GM12878 (cell line): ENCODE data around the gene ELAVL3. TPM values are rescaled to one million over a fixed set of nuclear protein-coding genes. Genes with fewer than 3 reads are reported as not detected.

ENCODE experiments used
- CBX3 ChIP-seq: fragments of 200-600 bp; sonication (generic); IDR thresholded peaks from 2 replicates; pipeline ENCODE4 v1.6.1; 2016; ENCODE audit warnings: low read depth, borderline replicate concordance
- CEBPB ChIP-seq, 2 experiments: fragments of 150-350 bp in 1 of 2; IDR thresholded peaks; 2 replicates each; pipeline ENCODE4 v1.6.1; 2012 to 2014; ENCODE audit warnings: low read depth in 2 of 2, low read length in 2 of 2, borderline replicate concordance in 1 of 2, inconsistent platforms in 1 of 2
- EP300 ChIP-seq, 2 experiments: fragments of 150-350 bp in 1 of 2; IDR thresholded peaks; 2 replicates each; pipeline ENCODE4 v1.6.1; 2011 to 2012; ENCODE audit warnings: low read depth in 2 of 2, low read length in 2 of 2, borderline replicate concordance in 1 of 2, improper control_type of control experiment in 1 of 2, inconsistent platforms in 1 of 2; ENCODE audit not compliant: control insufficient read depth in 1 of 2
- HDAC2 ChIP-seq: fragments of 200-600 bp; sonication (generic); IDR thresholded peaks from 2 replicates; pipeline ENCODE4 v1.6.1; 2017
- IKZF1 ChIP-seq: fragments of 450-650 bp; conservative IDR thresholded peaks from 2 replicates; pipeline ENCODE4 v1.6.1; 2017; ENCODE audit warnings: antibody characterized with exemption, mild to moderate bottlenecking
- IRF4 ChIP-seq: IDR thresholded peaks from 2 replicates; pipeline ENCODE4 v1.6.1; 2011; ENCODE audit warnings: low read depth, low read length
- KLF5 ChIP-seq: fragments of 450-650 bp; IDR thresholded peaks from 2 replicates; pipeline ENCODE4 v1.6.1; 2014; ENCODE audit warnings: mild to moderate bottlenecking; ENCODE audit not compliant: partially characterized antibody
- LARP7 ChIP-seq: fragments of 450-650 bp; IDR thresholded peaks from 2 replicates; pipeline ENCODE4 v1.6.1; 2017; ENCODE audit warnings: mild to moderate bottlenecking
- MXI1 ChIP-seq: fragments of 150-350 bp; IDR thresholded peaks from 2 replicates; pipeline ENCODE4 v1.6.1; 2011; ENCODE audit warnings: low read depth, mild to moderate bottlenecking, inconsistent platforms, low read length, improper control_type of control experiment
- NFIC ChIP-seq: IDR thresholded peaks from 2 replicates; pipeline ENCODE4 v1.6.1; 2012; ENCODE audit warnings: low read depth, mild to moderate bottlenecking, inconsistent platforms, low read length, moderate library complexity
- PML ChIP-seq: IDR thresholded peaks from 2 replicates; pipeline ENCODE4 v1.6.1; 2012; ENCODE audit warnings: low read length, inconsistent platforms
- POLR2A ChIP-seq: IDR thresholded peaks from 2 replicates; pipeline ENCODE4 v1.6.1; 2011; ENCODE audit warnings: low read depth, mild to moderate bottlenecking, low read length
- POLR2AphosphoS2 ChIP-seq: IDR thresholded peaks from 2 replicates; pipeline ENCODE4 v1.6.1; 2011; ENCODE audit warnings: low read depth, mild to moderate bottlenecking, low read length, improper control_type of control experiment, moderate library complexity
- SMAD5 ChIP-seq: IDR thresholded peaks from 2 replicates; pipeline ENCODE4 v1.6.1; 2016; ENCODE audit warnings: antibody characterized with exemption, low read depth
- SMC3 ChIP-seq: IDR thresholded peaks from 2 replicates; pipeline ENCODE4 v1.6.1; 2011; ENCODE audit warnings: low read length, improper control_type of control experiment, borderline replicate concordance
- SUZ12 ChIP-seq: fragments of 200-600 bp; sonication (generic); IDR thresholded peaks from one replicate; pipeline ENCODE4 v1.6.1; 2018; ENCODE audit warnings: antibody characterized with exemption, mild to moderate bottlenecking; ENCODE audit not compliant: unreplicated experiment
- TBL1XR1 ChIP-seq: IDR thresholded peaks from 2 replicates; pipeline ENCODE4 v1.6.1; 2012; ENCODE audit warnings: low read depth, low read length, improper control_type of control experiment
- TCF12 ChIP-seq: IDR thresholded peaks from 2 replicates; pipeline ENCODE4 v1.6.1; 2011; ENCODE audit warnings: low read depth, mild to moderate bottlenecking, low read length
- TCF3 ChIP-seq: IDR thresholded peaks from 2 replicates; pipeline ENCODE4 v1.6.1; 2012; ENCODE audit warnings: low read depth, mild to moderate bottlenecking, low read length, borderline replicate concordance; ENCODE audit not compliant: insufficient read depth
- WRNIP1 ChIP-seq: IDR thresholded peaks from 2 replicates; pipeline ENCODE4 v1.6.1; 2011; ENCODE audit warnings: low read depth, low read length, improper control_type of control experiment, borderline replicate concordance
- YY1 ChIP-seq: IDR thresholded peaks from 2 replicates; pipeline ENCODE4 v1.6.1; 2011; ENCODE audit warnings: low read depth, mild to moderate bottlenecking, low read length
- ZBED1 ChIP-seq: IDR thresholded peaks from 2 replicates; pipeline ENCODE4 v1.6.1; 2016; ENCODE audit warnings: borderline replicate concordance
- polyA plus RNA-seq, 11 experiments: library from polyadenylated mRNA; depleted of rRNA in 4 of 11; unstranded in 6 of 11; stranded (reverse) in 5 of 11; fragments of >200 nt; fragmentation: Nextera tagmentation in 4 of 11; fragmentation: Illumina TruSeq in 1 of 11; extraction: Ambion mirVana in 4 of 11; extraction: Trizol in 1 of 11; gene quantifications; 1 replicate in 1 of 11; 2 replicates in 10 of 11; pipeline versions ENCODE4 v1.2.1 to v1.2.3, GENCODE V29; 2011 to 2016; ENCODE audit warnings: inconsistent platforms in 2 of 11, missing spikeins in 2 of 11, low read depth in 1 of 11
- total RNA-seq, 4 experiments: library from RNA; depleted of rRNA in 3 of 4; stranded (reverse); fragments of >200 nt in 3 of 4; fragmentation: Illumina TruSeq in 1 of 4; extraction: Trizol in 1 of 4; gene quantifications; 2 replicates each; pipeline versions ENCODE4 v1.2.1 to v1.2.3, GENCODE V29; 2013 to 2021
- TF ChIP-seq, protein P1 (sequence below): fragments of 450-650 bp; conservative IDR thresholded peaks from 2 replicates; pipeline ENCODE4 v1.6.1; 2017; ENCODE audit warnings: mild to moderate bottlenecking, moderate library complexity
- TF ChIP-seq, protein P2 (sequence below): fragments of 450-650 bp; IDR thresholded peaks from 2 replicates; pipeline ENCODE4 v1.6.1; 2016; ENCODE audit warnings: mild to moderate bottlenecking
- TF ChIP-seq, protein P3 (sequence below): fragments of 150-350 bp; IDR thresholded peaks from 2 replicates; pipeline ENCODE4 v1.6.1; 2014; ENCODE audit warnings: mild to moderate bottlenecking, low read depth, low read length
- TF ChIP-seq, protein P4 (sequence below): fragments of 450-650 bp; IDR thresholded peaks from 2 replicates; pipeline ENCODE4 v1.6.1; 2017; ENCODE audit warnings: mild to moderate bottlenecking

ELAVL3 gene
- total and polyA plus RNA-seq, 10 of the 15 experiments (the other 5 are each of a cell fraction or from before 2014, with no cell fraction given) = under 0.01 to 0.05 (median 0.01) TPM; not detected in 7

DNA sequence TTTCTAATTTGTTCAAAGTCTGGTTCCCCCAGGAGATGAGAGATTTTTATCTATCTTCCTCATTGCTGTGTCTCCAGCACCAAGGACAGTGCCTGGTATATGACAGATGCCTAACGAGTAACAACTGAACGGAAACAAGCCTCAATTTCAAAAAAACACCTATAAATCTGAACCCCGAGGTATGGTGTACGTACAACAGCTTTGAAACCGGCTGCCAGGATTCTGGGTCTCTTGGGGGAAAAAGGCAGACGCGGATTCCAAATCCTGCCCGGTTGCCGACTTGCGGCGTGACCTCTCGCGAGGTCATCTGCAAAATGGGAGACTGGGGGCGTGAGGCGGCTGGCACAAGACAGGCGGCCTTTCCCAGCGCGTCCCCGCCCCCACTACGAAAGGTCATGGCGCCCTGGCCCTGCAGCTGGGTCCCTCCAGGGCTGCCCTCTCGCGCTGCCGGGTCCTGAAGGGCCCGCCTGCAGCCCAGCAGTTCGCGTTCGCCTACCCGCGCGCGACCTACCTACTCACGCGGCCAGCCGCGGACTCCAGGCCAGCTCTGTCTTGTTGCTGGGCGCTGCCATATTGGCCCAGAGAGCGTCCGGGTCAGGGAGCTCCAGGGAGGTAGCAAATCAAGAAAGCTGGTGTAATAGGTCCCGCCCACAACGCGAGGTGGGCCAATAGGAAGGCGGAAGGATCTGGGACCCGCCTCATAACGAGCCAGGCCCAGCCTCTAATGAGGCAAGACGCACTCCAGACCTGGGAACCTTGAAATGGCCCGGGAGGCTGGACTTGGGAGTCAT is 47.9 kb upstream of the ELAVL3 start, which contains the start of gene ECSIT (continued):
- TF ChIP-seq EP300 (IDR thresholded peaks at IDR 0.05; ENCODE audit: borderline replicate concordance in 1 of 2, control insufficient read depth in 1 of 2, low read depth in 2 of 2, low read length in 2 of 2) = no peak
- TF ChIP-seq YY1 = peak; percentile 99
- TF ChIP-seq SMC3 = no peak
- peak; percentile 87 for TF ChIP-seq POLR2A
- TF ChIP-seq CBX3 = no peak
- peak; percentile 73 for TF ChIP-seq KLF5
- TF ChIP-seq CEBPB (IDR thresholded peaks at IDR 0.05; ENCODE audit: borderline replicate concordance in 1 of 2, low read depth in 2 of 2, low read length in 2 of 2) = no peak
- TF ChIP-seq TBL1XR1 = 0 out of 2 replicates have a peak, but pooled peaks have one; percentile 38
- TF ChIP-seq PML = no peak
- peak; percentile 42; the same call in 1 of the 2 replicates for TF ChIP-seq TCF12
- TF ChIP-seq, protein P1, sequence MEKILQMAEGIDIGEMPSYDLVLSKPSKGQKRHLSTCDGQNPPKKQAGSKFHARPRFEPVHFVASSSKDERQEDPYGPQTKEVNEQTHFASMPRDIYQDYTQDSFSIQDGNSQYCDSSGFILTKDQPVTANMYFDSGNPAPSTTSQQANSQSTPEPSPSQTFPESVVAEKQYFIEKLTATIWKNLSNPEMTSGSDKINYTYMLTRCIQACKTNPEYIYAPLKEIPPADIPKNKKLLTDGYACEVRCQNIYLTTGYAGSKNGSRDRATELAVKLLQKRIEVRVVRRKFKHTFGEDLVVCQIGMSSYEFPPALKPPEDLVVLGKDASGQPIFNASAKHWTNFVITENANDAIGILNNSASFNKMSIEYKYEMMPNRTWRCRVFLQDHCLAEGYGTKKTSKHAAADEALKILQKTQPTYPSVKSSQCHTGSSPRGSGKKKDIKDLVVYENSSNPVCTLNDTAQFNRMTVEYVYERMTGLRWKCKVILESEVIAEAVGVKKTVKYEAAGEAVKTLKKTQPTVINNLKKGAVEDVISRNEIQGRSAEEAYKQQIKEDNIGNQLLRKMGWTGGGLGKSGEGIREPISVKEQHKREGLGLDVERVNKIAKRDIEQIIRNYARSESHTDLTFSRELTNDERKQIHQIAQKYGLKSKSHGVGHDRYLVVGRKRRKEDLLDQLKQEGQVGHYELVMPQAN = peak; percentile 99
- peak; percentile 38; the same call in 1 of the 2 replicates for TF ChIP-seq HDAC2
- TF ChIP-seq WRNIP1 = no peak
- no peak for TF ChIP-seq SUZ12
- peak; percentile 94 for TF ChIP-seq IKZF1
- TF ChIP-seq SMAD5 = no peak
- peak; percentile 79 for TF ChIP-seq MXI1
- TF ChIP-seq, protein P2, sequence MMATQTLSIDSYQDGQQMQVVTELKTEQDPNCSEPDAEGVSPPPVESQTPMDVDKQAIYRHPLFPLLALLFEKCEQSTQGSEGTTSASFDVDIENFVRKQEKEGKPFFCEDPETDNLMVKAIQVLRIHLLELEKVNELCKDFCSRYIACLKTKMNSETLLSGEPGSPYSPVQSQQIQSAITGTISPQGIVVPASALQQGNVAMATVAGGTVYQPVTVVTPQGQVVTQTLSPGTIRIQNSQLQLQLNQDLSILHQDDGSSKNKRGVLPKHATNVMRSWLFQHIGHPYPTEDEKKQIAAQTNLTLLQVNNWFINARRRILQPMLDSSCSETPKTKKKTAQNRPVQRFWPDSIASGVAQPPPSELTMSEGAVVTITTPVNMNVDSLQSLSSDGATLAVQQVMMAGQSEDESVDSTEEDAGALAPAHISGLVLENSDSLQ = peak; percentile 24
- TF ChIP-seq, protein P3, sequence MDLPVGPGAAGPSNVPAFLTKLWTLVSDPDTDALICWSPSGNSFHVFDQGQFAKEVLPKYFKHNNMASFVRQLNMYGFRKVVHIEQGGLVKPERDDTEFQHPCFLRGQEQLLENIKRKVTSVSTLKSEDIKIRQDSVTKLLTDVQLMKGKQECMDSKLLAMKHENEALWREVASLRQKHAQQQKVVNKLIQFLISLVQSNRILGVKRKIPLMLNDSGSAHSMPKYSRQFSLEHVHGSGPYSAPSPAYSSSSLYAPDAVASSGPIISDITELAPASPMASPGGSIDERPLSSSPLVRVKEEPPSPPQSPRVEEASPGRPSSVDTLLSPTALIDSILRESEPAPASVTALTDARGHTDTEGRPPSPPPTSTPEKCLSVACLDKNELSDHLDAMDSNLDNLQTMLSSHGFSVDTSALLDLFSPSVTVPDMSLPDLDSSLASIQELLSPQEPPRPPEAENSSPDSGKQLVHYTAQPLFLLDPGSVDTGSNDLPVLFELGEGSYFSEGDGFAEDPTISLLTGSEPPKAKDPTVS = no peak
- TF ChIP-seq LARP7 = peak; percentile 88
- TF ChIP-seq, protein P4, sequence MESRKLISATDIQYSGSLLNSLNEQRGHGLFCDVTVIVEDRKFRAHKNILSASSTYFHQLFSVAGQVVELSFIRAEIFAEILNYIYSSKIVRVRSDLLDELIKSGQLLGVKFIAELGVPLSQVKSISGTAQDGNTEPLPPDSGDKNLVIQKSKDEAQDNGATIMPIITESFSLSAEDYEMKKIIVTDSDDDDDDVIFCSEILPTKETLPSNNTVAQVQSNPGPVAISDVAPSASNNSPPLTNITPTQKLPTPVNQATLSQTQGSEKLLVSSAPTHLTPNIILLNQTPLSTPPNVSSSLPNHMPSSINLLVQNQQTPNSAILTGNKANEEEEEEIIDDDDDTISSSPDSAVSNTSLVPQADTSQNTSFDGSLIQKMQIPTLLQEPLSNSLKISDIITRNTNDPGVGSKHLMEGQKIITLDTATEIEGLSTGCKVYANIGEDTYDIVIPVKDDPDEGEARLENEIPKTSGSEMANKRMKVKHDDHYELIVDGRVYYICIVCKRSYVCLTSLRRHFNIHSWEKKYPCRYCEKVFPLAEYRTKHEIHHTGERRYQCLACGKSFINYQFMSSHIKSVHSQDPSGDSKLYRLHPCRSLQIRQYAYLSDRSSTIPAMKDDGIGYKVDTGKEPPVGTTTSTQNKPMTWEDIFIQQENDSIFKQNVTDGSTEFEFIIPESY = no peak
- no peak for TF ChIP-seq IRF4
- TF ChIP-seq ZBED1 = no peak
- no peak for TF ChIP-seq POLR2AphosphoS2
- no peak for TF ChIP-seq NFIC
- TF ChIP-seq TCF3 = 0 out of 2 replicates have a peak, but pooled peaks have one; percentile 40
